ENCODE results near the gene ZC3H4.
A peak's percentile ranks its signal among the peaks of the same experiment; 100 is the strongest.
"Not testable (repeated sequence)": the region's sequence is repeated elsewhere in the genome, so short reads cannot be mapped to it uniquely, and the experiment has no call there.

ZC3H4 gene

GRCh38 chr19:47112997-47113849 is at the start of gene ZC3H4:
Gene ZC3H4, minus strand, starts transcription at chr19:47113776. Its CDS starts 1,192 bp downstream, at chr19:47112584.
- peak; percentile 93 for FAIRE-seq

GRCh38 chr19:47161876-47162489 is 48.4 kb upstream of the ZC3H4 start:
- no peak for FAIRE-seq

- no peak for FAIRE-seq
These were observed 45.4 kb upstream of the ZC3H4 start for GRCh38 chr19:47158879-47159503.

GRCh38 chr19:47158367-47158791 is 44.8 kb upstream of the ZC3H4 start:
- FAIRE-seq: no peak

- no peak for FAIRE-seq
These were observed 44.1 kb upstream of the ZC3H4 start for GRCh38 chr19:47157431-47158321.

GRCh38 chr19:47156861-47157430 is 43.4 kb upstream of the ZC3H4 start:
- FAIRE-seq: no peak

- no peak for FAIRE-seq
These were observed 41.6 kb upstream of the ZC3H4 start for GRCh38 chr19:47155148-47155547.

- FAIRE-seq: no peak
These were observed 39.7 kb upstream of the ZC3H4 start for GRCh38 chr19:47153266-47153665.

GRCh38 chr19:47152632-47153031 is 39.1 kb upstream of the ZC3H4 start:
- FAIRE-seq: no peak

- no peak for FAIRE-seq
These were observed 38.6 kb upstream of the ZC3H4 start for GRCh38 chr19:47152205-47152604.

- FAIRE-seq: no peak
These were observed 38.1 kb upstream of the ZC3H4 start for GRCh38 chr19:47151627-47152026.

- no peak for FAIRE-seq
These were observed 33.3 kb upstream of the ZC3H4 start for GRCh38 chr19:47146920-47147319.

GRCh38 chr19:47145639-47146486 is 32.3 kb upstream of the ZC3H4 start:
- no peak for FAIRE-seq

GRCh38 chr19:47144630-47145029 is 31.1 kb upstream of the ZC3H4 start:
- no peak for FAIRE-seq

GRCh38 chr19:47143322-47144073 is 29.9 kb upstream of the ZC3H4 start:
- FAIRE-seq: no peak

GRCh38 chr19:47142779-47143178 is 29.2 kb upstream of the ZC3H4 start:
- no peak for FAIRE-seq

GRCh38 chr19:47141695-47142094 is 28.1 kb upstream of the ZC3H4 start:
- FAIRE-seq: no peak

GRCh38 chr19:47141252-47141651 is 27.7 kb upstream of the ZC3H4 start:
- not testable (repeated sequence) for FAIRE-seq

GRCh38 chr19:47135156-47135555 is 21.6 kb upstream of the ZC3H4 start:
- FAIRE-seq: no peak

- no peak for FAIRE-seq
These were observed 21.0 kb upstream of the ZC3H4 start for GRCh38 chr19:47134545-47134944.

- FAIRE-seq: no peak
These were observed 19.5 kb upstream of the ZC3H4 start for GRCh38 chr19:47133021-47133471.
